HG03039 (cell line): ENCODE results near the gene NWD2.
"Not testable (repeated sequence)": the region's sequence is repeated elsewhere in the genome, so short reads cannot be mapped to it uniquely, and the experiment has no call there.

Source experiments
- ATAC-seq: cut with Tn5 transposase; IDR thresholded peaks from one replicate; pipeline ENCODE4 v1.9.1; 2021; ENCODE audit warnings: mild to moderate bottlenecking, moderate library complexity; ENCODE audit not compliant: unreplicated experiment

The NWD2 gene

GRCh38 chr4:37392521-37393255 lies 148.1 kb downstream of the NWD2 start:
- ATAC-seq: peak; percentile 28

GRCh38 chr4:37393321-37393720 lies 148.8 kb downstream of the NWD2 start:
- ATAC-seq: no peak

- ATAC-seq: no peak
These were observed 149.3 kb downstream of the NWD2 start for GRCh38 chr4:37393889-37394288.

DNA sequence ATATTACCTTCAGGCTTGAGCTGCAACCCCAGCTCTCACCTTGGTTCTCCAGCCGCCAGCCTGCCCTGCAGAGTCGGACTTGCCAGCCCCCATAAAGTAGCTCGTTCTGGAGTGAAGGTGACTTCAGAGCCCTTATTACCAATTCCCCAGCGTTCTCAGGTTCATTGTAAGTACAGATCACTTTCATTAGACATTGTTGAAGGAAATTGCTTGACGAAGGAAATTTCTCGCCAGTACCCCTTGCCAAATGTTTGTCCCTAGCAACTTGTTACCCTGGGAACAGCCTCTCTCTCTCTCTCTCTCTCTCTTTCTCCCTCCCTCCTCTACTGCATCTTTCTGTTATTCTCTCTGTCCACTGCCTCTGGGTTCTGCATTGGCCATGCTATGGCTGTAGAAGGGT lies 153.0 kb downstream of the NWD2 start:
- ATAC-seq: no peak

- ATAC-seq: peak; percentile 80
These were observed 155.8 kb downstream of the NWD2 start for GRCh38 chr4:37400241-37400881.

DNA sequence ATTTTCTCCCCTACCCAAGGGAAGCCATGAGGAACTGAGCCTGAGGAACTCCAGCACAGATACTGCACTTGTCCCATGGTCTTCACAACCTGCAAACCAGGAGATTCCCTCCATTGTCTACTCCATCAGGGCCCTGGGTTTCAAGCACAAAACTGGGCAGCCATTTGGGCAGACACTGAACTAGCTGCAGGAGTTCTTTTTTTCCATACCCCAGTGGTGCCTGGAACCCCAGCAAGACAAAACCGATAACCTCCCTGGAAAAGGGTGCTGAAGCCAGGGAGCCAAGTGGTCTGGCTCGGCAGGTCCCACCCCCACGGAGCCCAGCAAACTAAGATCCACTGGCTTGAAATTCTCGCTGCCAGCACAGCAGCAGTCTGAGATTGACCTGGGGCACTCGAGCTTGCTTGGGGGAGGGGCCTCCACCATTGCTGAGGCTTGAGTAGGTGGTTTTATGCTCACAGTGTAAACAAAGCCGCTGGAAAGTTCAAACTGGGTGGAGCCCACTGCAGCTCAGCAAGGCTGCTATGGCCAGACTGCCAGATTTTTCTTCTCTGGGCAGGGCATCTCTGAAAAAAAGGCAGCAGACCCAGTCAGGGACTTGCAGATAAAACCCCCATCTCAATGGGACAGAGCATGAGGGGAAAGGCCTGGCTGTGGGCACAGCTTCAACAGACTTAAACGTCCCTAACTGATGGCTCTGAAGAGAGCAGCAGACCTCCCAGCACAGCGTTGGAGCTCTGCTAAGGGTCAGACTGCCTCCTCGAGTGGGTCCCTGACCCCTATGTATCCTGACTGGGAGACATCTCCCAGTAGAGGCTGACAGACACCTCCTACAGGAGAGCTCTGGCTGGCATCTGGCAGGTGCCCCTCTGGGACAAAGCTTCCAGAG lies 163.6 kb downstream of the NWD2 start:
- not testable (repeated sequence) for ATAC-seq

DNA sequence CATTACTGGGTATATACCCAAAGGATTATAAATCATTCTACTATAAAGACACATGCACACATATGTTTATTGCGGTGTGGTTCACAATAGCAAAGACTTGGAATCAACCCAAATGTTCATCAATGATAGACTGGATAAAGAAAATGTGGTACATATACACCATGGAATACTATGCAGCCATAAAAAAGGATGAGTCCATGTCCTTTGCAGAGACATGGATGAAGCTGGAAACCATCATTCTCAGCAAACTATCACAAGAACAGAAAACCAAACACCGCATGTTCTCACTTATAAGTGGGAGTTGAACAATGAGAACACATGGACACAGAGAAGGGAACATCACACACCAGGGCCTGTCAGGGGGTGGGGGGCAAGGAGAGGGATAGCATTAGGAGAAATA lies 169.1 kb downstream of the NWD2 start:
- not testable (repeated sequence) for ATAC-seq

GRCh38 chr4:37415845-37416369 lies 171.4 kb downstream of the NWD2 start:
- ATAC-seq: no peak

DNA sequence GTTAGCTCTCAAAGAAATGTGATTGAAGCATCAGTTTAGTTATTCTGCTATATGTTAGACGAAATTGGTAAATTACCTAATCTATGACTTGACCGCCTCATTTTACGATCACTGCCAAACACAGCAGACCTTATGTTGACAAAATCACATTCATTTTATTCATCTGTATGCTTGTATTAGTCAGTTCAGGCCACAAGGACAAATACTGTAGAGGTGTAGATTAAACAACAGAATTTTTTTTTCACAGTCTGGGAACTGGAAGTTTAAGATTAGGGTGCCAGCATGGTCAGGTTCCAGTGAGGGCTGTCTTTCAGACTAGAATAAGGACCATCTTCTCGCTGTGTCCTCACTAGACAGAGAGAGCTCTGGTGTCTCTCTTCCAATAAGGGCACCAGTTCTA lies 177.1 kb downstream of the NWD2 start:
- ATAC-seq: no peak

DNA sequence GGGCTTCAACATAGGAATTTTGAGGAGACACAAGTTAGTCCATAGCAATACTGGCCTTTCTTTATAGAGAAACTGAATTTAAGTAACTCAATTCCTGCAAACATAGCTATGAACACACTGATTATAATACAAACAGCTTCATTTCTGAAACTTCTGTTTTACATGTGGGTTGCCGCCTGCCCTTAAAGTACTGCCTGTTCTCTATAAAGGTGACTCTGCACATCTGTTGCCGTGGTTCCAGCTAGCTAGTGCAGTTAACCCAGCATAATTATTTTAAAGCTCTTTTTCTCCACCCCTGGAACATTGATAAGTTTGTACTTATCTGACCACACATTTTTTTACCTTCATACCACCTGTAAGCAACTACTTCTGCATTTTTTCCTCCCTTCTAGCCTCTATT lies 177.6 kb downstream of the NWD2 start:
- ATAC-seq: no peak

DNA sequence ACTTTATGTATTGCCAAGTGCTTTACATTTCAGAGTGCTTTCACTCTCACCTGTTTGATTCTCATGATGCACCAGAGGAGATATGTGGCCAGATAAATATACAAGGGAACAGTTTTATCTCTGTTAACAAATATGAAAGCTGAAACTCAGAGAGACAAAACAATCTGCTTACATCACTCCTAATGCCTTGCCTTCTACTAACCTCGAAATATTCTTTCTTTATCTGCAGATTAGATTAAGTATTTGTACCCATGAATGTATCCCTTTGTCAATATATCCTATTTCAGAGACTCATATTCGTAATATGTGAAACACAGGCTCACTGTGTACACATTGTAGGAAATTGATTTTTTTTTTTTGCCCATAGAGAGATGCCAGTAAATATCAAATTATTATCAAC lies 178.1 kb downstream of the NWD2 start:
- no peak for ATAC-seq

DNA sequence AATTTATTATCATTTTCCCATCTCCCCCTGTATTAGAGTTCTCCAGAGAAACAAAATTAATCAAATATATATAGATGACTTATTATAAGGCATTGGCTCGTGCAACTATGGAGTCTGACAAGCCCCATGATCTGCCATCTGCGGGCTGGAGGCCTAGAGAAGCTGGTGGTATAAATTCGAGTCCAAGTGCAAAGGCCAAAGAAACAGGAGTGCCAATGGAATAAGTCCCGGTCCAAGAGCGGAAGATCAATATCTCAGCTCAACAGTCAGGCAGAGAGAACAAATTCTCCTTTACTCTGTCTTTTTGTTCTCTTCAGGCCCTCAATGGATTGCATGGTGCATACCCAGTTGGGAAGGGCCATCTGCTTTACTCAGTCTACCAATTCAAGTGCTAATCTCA lies 178.8 kb downstream of the NWD2 start:
- no peak for ATAC-seq

DNA sequence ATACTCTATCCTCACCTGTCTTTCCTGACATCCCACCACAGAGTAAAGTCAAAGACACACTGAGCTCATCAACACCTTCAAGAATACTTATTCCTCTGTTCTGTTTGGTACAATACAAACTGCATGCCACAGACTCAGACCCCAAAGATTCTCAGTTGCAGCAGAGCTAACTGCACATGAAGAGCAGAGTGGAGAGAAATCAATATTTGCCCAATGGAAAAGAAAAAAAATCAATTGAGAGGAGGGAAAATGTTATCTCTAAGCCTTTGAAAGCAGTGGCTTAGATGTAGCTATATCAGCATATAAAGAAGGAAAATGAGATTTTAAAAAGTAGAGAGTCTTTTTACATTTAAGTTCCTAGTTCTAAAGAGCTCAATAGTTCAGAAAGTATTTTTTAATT lies 180.2 kb downstream of the NWD2 start:
- no peak for ATAC-seq

GRCh38 chr4:37425857-37426256 lies 181.3 kb downstream of the NWD2 start:
- no peak for ATAC-seq

DNA sequence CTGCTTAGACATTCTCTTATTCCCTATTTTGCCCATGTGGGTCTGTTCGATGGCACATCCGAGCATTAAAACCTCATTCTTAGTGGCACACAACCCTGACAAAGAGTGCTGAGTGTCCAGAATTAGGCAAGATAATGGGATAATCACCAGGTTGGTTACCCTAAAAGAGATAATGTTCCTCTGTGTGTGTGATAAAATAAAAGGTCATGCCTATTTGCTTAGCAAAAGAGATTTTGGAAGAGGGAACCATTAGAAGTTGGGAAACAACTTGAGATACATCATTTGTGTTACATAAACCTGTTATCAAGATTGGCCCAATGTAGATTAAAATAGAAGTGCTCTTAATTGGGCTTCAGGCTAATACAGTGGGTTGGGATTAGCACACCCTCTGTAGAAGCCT lies 182.7 kb downstream of the NWD2 start:
- no peak for ATAC-seq

- ATAC-seq: no peak
These were observed 185.4 kb downstream of the NWD2 start for GRCh38 chr4:37429906-37430305.

DNA sequence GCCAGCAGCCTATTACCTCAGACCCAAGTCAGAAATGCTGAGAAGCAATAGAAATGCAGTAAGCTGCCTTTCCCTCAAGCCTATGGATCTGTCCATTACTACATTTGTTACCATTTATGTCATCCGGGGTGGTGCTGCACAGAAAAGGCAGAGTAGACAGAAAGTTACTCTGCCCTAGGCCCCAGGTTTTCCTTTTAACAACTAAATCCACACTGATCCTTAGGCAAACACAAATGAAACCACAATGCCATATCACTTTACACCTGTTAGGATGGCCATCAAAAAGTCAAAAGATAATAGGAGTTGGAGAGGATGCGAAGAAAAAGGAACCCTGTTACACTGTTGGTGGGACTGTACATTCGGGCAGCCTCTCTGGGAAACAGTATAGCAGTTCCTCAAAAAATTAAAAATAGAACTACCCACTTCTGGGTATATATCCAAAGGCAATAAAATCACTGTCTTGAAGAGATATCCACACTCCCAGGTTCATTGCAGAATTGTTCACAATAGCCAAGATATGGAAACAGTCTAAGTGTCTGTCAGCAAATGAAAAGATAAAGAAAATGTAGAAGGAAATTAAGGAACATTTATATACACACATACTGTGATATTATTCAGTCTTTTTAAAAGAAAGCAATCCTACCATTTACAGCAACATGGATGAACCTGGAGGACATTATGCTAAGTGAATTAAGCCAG lies 186.3 kb downstream of the NWD2 start:
- ATAC-seq: no peak

- no peak for ATAC-seq
These were observed 186.8 kb downstream of the NWD2 start for GRCh38 chr4:37431417-37431743.

- no peak for ATAC-seq
These were observed 189.9 kb downstream of the NWD2 start for GRCh38 chr4:37434469-37434868.

GRCh38 chr4:37436546-37436945 lies 192.0 kb downstream of the NWD2 start:
- no peak for ATAC-seq

DNA sequence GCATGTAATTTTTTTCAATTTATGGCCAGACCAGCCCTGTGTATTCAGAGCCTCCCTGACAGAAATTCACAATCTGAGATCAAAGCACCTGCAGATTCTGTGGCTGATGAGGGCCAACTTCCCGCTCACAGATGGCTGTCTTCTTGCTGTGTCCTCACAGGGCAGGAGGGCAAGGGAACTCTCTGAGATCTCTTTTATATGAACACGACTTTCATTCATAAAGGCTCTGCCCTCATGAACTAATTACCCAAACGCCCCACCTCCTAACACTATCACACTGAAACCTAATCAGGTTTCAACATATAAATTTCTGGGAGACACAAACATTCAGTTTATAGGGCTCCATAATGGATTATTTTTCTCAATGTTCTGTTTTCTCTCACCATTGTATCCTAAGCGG lies 192.6 kb downstream of the NWD2 start:
- ATAC-seq: no peak
